OCI-LY7 (cell line): ENCODE data around the gene TOMM20.

ENCODE experiments used
- EZH2phosphoT487 ChIP-seq: fragments of 200-600 bp; sonication (generic); IDR thresholded peaks from 2 replicates; pipeline ENCODE4 v1.6.1; 2018; ENCODE audit warnings: low read depth, borderline replicate concordance, mild to moderate bottlenecking, mixed run types, antibody characterized with exemption, low read length, moderate library complexity, mixed read lengths
- TF ChIP-seq, protein P1 (sequence below): fragments of 200-600 bp; sonication (generic); conservative IDR thresholded peaks from 2 replicates; pipeline ENCODE4 v1.5.1; 2014; ENCODE audit warnings: mild to moderate bottlenecking, antibody characterized with exemption, low read length, moderate library complexity, mixed read lengths

DNA sequence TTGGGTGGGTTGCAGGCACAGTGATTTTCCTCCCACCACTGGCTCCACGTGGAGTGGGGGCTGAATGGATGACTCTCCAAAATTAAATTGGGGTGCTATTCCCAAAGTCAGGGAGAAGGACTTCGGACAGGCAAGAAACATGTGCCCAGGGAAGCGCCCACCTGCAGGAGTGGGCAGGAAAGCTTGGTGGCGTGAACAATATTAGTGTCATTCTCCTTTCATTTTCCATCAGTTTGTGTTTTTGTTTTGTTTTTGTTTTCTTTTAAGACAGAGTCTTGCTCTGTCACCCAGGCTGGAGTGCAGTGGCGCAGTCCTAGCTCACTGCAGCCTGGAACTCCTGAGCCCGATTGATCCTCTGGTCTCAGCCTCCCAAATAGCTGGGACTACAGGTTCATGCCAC lies 30.1 kb downstream of the TOMM20 start:
- TF ChIP-seq EZH2phosphoT487, result no peak
- TF ChIP-seq, protein P1, sequence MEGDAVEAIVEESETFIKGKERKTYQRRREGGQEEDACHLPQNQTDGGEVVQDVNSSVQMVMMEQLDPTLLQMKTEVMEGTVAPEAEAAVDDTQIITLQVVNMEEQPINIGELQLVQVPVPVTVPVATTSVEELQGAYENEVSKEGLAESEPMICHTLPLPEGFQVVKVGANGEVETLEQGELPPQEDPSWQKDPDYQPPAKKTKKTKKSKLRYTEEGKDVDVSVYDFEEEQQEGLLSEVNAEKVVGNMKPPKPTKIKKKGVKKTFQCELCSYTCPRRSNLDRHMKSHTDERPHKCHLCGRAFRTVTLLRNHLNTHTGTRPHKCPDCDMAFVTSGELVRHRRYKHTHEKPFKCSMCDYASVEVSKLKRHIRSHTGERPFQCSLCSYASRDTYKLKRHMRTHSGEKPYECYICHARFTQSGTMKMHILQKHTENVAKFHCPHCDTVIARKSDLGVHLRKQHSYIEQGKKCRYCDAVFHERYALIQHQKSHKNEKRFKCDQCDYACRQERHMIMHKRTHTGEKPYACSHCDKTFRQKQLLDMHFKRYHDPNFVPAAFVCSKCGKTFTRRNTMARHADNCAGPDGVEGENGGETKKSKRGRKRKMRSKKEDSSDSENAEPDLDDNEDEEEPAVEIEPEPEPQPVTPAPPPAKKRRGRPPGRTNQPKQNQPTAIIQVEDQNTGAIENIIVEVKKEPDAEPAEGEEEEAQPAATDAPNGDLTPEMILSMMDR, result no peak
